ENCODE results near the gene ARHGEF4.
A peak's percentile ranks its signal among the peaks of the same experiment; 100 is the strongest.
"Not testable (repeated sequence)": the region's sequence is repeated elsewhere in the genome, so short reads cannot be mapped to it uniquely, and the experiment has no call there.

The ARHGEF4 gene

DNA sequence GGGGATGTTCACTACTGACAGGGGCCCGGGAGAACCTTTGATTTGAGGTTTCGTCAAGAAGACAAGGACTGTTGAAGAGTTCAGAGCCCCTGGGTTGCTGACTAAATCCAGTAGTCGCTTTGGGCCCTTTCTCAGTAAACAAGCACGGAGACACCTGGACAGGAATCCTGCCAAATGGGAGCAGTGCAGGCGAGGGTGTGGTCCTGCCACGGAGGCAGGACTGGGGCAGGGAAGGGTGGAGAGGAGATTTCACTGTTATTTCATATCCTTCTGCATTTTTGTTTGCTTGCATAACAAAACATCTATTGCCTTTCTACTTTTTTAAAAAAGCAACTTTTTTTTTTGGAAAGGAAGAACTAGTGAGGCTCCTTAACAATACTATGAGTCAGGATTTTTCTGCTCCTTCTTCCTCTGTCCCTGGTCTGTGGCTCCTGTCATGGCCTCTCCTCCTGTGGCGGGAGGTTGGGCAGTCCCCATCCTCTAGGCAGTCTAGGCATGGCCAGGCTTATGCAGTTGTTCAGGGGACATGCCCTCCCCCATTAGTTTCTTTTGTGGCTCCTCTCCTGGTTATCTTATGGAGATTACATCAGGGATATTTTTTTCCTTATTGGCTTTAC lies 57.7 kb downstream of the ARHGEF4 start:
- H3K27me3 ChIP-seq (ENCODE audit: insufficient read depth, low read length) = no peaks in the 10 kb centered on the region
- WGBS = 93% methylated on average over 6 of the region's 7 CpGs

DNA sequence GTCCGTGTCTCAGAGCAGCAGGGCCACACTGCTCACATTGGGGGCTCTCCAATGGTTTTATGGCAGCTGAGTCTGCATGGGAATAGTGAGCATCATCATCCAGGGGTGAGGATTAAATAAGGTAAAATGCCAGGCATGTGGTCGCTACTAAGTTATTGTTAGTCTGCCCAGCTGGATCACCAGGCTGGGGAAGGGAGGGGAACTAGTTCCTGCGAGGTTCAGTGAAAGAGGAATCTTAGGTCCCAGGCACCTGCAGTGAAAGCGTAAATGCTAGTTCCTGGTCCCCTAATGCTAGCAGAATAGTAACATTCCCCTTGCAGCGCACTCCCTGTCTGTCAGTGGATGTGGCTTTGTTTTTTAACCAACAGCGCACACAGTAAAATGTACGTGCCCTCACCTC lies 60.1 kb downstream of the ARHGEF4 start:
- no peak overlapping the region for H3K4me3 ChIP-seq (ENCODE audit: low read length)
- H3K27ac ChIP-seq (ENCODE audit: low read depth, low read length) = peak overlapping the region; percentile 3; the same call in 1 of the 2 replicates
- H3K27me3 ChIP-seq (ENCODE audit: insufficient read depth, low read length) = no peaks in the 10 kb centered on the region
- H3K4me1 ChIP-seq (ENCODE audit: insufficient read depth, low read length) = peaks cover 15% of the 10 kb centered on the region; the same call in 1 of the 2 replicates
- 57% methylated on average over 7 of the region's 7 CpGs for WGBS
- no peak overlapping the region for H3K9ac ChIP-seq (ENCODE audit: low read depth, low read length)
- H3K36me3 ChIP-seq (ENCODE audit: insufficient read depth, low read length) = no peaks in the 10 kb centered on the region
- H3K9me3 ChIP-seq (ENCODE audit: insufficient read depth, low read depth, low read length) = no peaks in the 10 kb centered on the region; the same call in 1 of the 2 replicates

More for the DNA sequence above, 57.7 kb downstream of the ARHGEF4 start:
- H3K4me1 ChIP-seq (ENCODE audit: insufficient read depth, low read length) = peaks cover 10% of the 10 kb centered on the region; the same call in 1 of the 2 replicates
- no peak overlapping the region for H3K4me3 ChIP-seq (ENCODE audit: low read length)
- no peaks in the 10 kb centered on the region for H3K36me3 ChIP-seq (ENCODE audit: insufficient read depth, low read length)
- no peaks in the 10 kb centered on the region; the same call in 1 of the 2 replicates for H3K9me3 ChIP-seq (ENCODE audit: insufficient read depth, low read depth, low read length)
- H3K27ac ChIP-seq (ENCODE audit: low read depth, low read length) = no peak overlapping the region
- no peak overlapping the region for H3K9ac ChIP-seq (ENCODE audit: low read depth, low read length)

GRCh38 chr2:130898553-130898952 lies 61.8 kb downstream of the ARHGEF4 start:
- Histone ChIP-seq H3K4me1 (ENCODE audit: insufficient read depth, low read length) (peaks cover 15% of the 10 kb centered on the region; the same call in 1 of the 2 replicates), H3K27me3 (ENCODE audit: insufficient read depth, low read length) (no peaks in the 10 kb centered on the region), H3K4me3 (ENCODE audit: low read length) (no peak overlapping the region), H3K9me3 (ENCODE audit: insufficient read depth, low read depth, low read length) (no peaks in the 10 kb centered on the region; the same call in 1 of the 2 replicates), H3K9ac (ENCODE audit: low read depth, low read length) (no peak overlapping the region), H3K36me3 (ENCODE audit: insufficient read depth, low read length) (no peaks in the 10 kb centered on the region), H3K27ac (ENCODE audit: low read depth, low read length) (no peak overlapping the region)
- 83% methylated on average over 4 of the region's 4 CpGs for WGBS

DNA sequence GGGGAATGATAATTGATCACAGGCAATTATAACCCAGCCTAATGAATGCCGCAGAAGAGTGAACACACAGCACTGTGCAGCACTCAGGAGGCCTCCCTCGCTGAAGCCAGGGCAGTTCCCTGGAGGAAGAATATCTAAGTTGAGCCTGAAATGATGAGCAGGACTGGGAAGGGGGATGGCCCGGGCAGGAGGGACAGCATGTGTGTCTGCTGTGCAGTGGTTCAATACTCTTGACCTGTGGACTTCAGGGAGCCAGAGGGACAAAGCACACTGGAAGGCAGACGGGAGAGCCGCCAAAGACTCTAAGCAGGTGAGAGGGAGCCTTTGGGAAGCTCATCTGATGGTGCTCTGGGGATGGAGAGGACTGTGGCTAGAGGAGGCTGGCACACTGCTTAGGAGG lies 62.6 kb downstream of the ARHGEF4 start:
- 94% methylated on average over 5 of the region's 5 CpGs for WGBS
- H3K27ac ChIP-seq (ENCODE audit: low read depth, low read length) = no peak overlapping the region
- H3K9me3 ChIP-seq (ENCODE audit: insufficient read depth, low read depth, low read length) = peaks cover 4% of the 10 kb centered on the region; the same call in 1 of the 2 replicates
- no peaks in the 10 kb centered on the region for H3K36me3 ChIP-seq (ENCODE audit: insufficient read depth, low read length)
- peaks cover 15% of the 10 kb centered on the region; the same call in 1 of the 2 replicates for H3K4me1 ChIP-seq (ENCODE audit: insufficient read depth, low read length)
- no peaks in the 10 kb centered on the region for H3K27me3 ChIP-seq (ENCODE audit: insufficient read depth, low read length)
- no peak overlapping the region for H3K4me3 ChIP-seq (ENCODE audit: low read length)
- no peak overlapping the region for H3K9ac ChIP-seq (ENCODE audit: low read depth, low read length)

GRCh38 chr2:130901061-130901460 lies 64.3 kb downstream of the ARHGEF4 start:
- H3K9ac ChIP-seq (ENCODE audit: low read depth, low read length) = no peak overlapping the region
- no peaks in the 10 kb centered on the region for H3K27me3 ChIP-seq (ENCODE audit: insufficient read depth, low read length)
- no peak overlapping the region for H3K4me3 ChIP-seq (ENCODE audit: low read length)
- WGBS = 79% methylated on average over 3 of the region's 3 CpGs
- no peaks in the 10 kb centered on the region for H3K36me3 ChIP-seq (ENCODE audit: insufficient read depth, low read length)
- H3K27ac ChIP-seq (ENCODE audit: low read depth, low read length) = no peak overlapping the region
- peaks cover 15% of the 10 kb centered on the region; the same call in 1 of the 2 replicates for H3K4me1 ChIP-seq (ENCODE audit: insufficient read depth, low read length)
- H3K9me3 ChIP-seq (ENCODE audit: insufficient read depth, low read depth, low read length) = peaks cover 8% of the 10 kb centered on the region; the same call in 1 of the 2 replicates

DNA sequence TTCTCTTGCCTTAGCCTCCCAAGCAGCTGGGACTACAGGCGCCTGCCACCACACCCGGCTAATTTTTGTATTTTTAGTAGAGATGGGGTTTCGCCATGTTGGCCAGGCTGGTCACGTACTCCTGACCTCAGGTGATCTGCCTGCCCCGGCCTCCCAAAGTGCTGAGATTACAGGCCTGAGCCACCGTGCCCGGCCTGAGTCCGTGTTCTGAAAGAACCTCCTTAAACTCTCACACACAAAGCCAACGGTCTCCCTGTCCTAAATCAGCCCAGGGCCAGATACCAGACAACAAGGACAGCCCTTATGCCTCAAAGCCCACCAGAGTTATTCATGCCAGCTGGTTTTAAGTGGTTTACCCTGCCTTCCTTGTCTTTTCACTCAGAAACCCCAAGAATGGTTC lies 64.9 kb downstream of the ARHGEF4 start:
- not testable (repeated sequence) for H3K27me3 ChIP-seq (ENCODE audit: insufficient read depth, low read length); H3K9ac ChIP-seq (ENCODE audit: low read depth, low read length); H3K27ac ChIP-seq (ENCODE audit: low read depth, low read length); H3K4me3 ChIP-seq (ENCODE audit: low read length); H3K36me3 ChIP-seq (ENCODE audit: insufficient read depth, low read length)
- Histone ChIP-seq H3K9me3 (ENCODE audit: insufficient read depth, low read depth, low read length) (peaks cover 12% of the 10 kb centered on the region; the same call in 1 of the 2 replicates), H3K4me1 (ENCODE audit: insufficient read depth, low read length) (peaks cover 13% of the 10 kb centered on the region; the same call in 1 of the 2 replicates)
- 90% methylated on average over 9 of the region's 9 CpGs for WGBS

- 96% methylated on average over 5 of the region's 5 CpGs for WGBS
- Histone ChIP-seq H3K4me3 (ENCODE audit: low read length) (no peak overlapping the region), H3K9ac (ENCODE audit: low read depth, low read length) (no peak overlapping the region)
Observed at GRCh38 chr2:130908832-130909231, 72.1 kb downstream of the ARHGEF4 start.

DNA sequence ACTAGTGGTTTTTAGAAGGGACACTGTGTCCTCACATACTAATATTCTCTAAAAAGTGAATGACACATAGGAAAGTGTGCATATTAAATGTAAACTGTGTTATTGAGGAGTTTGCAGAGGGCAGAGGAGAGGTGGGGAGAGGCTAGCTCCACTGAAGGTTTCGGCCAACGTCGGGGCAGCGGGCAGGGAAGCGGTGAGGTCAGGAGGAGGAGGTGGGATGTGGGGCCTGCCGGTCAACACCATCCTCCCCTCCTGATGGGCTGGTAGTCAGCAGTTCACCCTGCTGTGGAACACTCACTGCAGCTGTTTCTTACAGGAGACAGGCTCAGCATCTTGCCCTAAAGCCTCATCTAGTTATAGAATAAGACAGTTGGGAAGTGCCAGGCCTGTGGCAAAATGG lies 74.2 kb downstream of the ARHGEF4 start:
- Histone ChIP-seq H3K4me1 (ENCODE audit: insufficient read depth, low read length) (peaks cover 3% of the 10 kb centered on the region; the same call in 1 of the 2 replicates), H3K9ac (ENCODE audit: low read depth, low read length) (no peak overlapping the region), H3K36me3 (ENCODE audit: insufficient read depth, low read length) (no peaks in the 10 kb centered on the region), H3K9me3 (ENCODE audit: insufficient read depth, low read depth, low read length) (peaks cover 9% of the 10 kb centered on the region; the same call in 1 of the 2 replicates), H3K27me3 (ENCODE audit: insufficient read depth, low read length) (no peaks in the 10 kb centered on the region; the same call in 1 of the 2 replicates), H3K27ac (ENCODE audit: low read depth, low read length) (no peak overlapping the region), H3K4me3 (ENCODE audit: low read length) (no peak overlapping the region)
- 81% methylated on average over 6 of the region's 6 CpGs for WGBS

More at GRCh38 chr2:130908832-130909231, 72.1 kb downstream of the ARHGEF4 start:
- peaks cover 13% of the 10 kb centered on the region; the same call in 1 of the 2 replicates for H3K9me3 ChIP-seq (ENCODE audit: insufficient read depth, low read depth, low read length)
- peaks cover 3% of the 10 kb centered on the region; the same call in 1 of the 2 replicates for H3K4me1 ChIP-seq (ENCODE audit: insufficient read depth, low read length)
- no peaks in the 10 kb centered on the region for H3K36me3 ChIP-seq (ENCODE audit: insufficient read depth, low read length)
- H3K27me3 ChIP-seq (ENCODE audit: insufficient read depth, low read length) = no peaks in the 10 kb centered on the region
- H3K27ac ChIP-seq (ENCODE audit: low read depth, low read length) = no peak overlapping the region

GRCh38 chr2:130911482-130911881 lies 74.8 kb downstream of the ARHGEF4 start:
- Histone ChIP-seq H3K27me3 (ENCODE audit: insufficient read depth, low read length) (no peaks in the 10 kb centered on the region; the same call in 1 of the 2 replicates), H3K27ac (ENCODE audit: low read depth, low read length) (no peak overlapping the region), H3K4me1 (ENCODE audit: insufficient read depth, low read length) (peaks cover 3% of the 10 kb centered on the region; the same call in 1 of the 2 replicates), H3K9me3 (ENCODE audit: insufficient read depth, low read depth, low read length) (peaks cover 5% of the 10 kb centered on the region; the same call in 1 of the 2 replicates), H3K36me3 (ENCODE audit: insufficient read depth, low read length) (no peaks in the 10 kb centered on the region), H3K4me3 (ENCODE audit: low read length) (no peak overlapping the region), H3K9ac (ENCODE audit: low read depth, low read length) (no peak overlapping the region)
- 89% methylated on average over 4 of the region's 5 CpGs for WGBS

GRCh38 chr2:130911996-130912395 lies 75.3 kb downstream of the ARHGEF4 start:
- no peaks in the 10 kb centered on the region for H3K9me3 ChIP-seq (ENCODE audit: insufficient read depth, low read depth, low read length)
- no peaks in the 10 kb centered on the region for H3K36me3 ChIP-seq (ENCODE audit: insufficient read depth, low read length)
- H3K4me3 ChIP-seq (ENCODE audit: low read length) = no peak overlapping the region
- H3K4me1 ChIP-seq (ENCODE audit: insufficient read depth, low read length) = peaks cover 3% of the 10 kb centered on the region; the same call in 1 of the 2 replicates
- 87% methylated on average over 15 of the region's 15 CpGs for WGBS
- H3K9ac ChIP-seq (ENCODE audit: low read depth, low read length) = no peak overlapping the region
- no peaks in the 10 kb centered on the region; the same call in 1 of the 2 replicates for H3K27me3 ChIP-seq (ENCODE audit: insufficient read depth, low read length)
- no peak overlapping the region for H3K27ac ChIP-seq (ENCODE audit: low read depth, low read length)

GRCh38 chr2:130912471-130912870 lies 75.8 kb downstream of the ARHGEF4 start:
- no peak overlapping the region for H3K4me3 ChIP-seq (ENCODE audit: low read length)
- WGBS = 89% methylated on average over 4 of the region's 4 CpGs
- peaks cover 3% of the 10 kb centered on the region; the same call in 1 of the 2 replicates for H3K4me1 ChIP-seq (ENCODE audit: insufficient read depth, low read length)
- no peaks in the 10 kb centered on the region for H3K36me3 ChIP-seq (ENCODE audit: insufficient read depth, low read length)
- no peak overlapping the region for H3K27ac ChIP-seq (ENCODE audit: low read depth, low read length)
- H3K9me3 ChIP-seq (ENCODE audit: insufficient read depth, low read depth, low read length) = no peaks in the 10 kb centered on the region
- no peaks in the 10 kb centered on the region; the same call in 1 of the 2 replicates for H3K27me3 ChIP-seq (ENCODE audit: insufficient read depth, low read length)
- no peak overlapping the region for H3K9ac ChIP-seq (ENCODE audit: low read depth, low read length)

All from HUES64 (cell line).